Breast epithelium (tissue), 3 donors: Measurements from ENCODE around the gene NPIPB12.
"Not testable (repeated sequence)": the region's sequence is repeated elsewhere in the genome, so short reads cannot be mapped to it uniquely, and the experiment has no call there.

Source experiments
- POLR2A ChIP-seq: fragments of 450-650 bp; IDR thresholded peaks from one replicate; pipeline ENCODE4 v1.6.1; 2016; ENCODE audit warnings: antibody characterized with exemption, mild to moderate bottlenecking, moderate library complexity
- TF ChIP-seq, protein P1 (sequence below), 3 donors: fragments of 450-650 bp; IDR thresholded peaks; one replicate each; pipeline ENCODE4 v1.5.1; 2016 to 2017; ENCODE audit warnings: antibody characterized with exemption in 3 of 3, mild to moderate bottlenecking in 3 of 3, moderate library complexity in 3 of 3

DNA sequence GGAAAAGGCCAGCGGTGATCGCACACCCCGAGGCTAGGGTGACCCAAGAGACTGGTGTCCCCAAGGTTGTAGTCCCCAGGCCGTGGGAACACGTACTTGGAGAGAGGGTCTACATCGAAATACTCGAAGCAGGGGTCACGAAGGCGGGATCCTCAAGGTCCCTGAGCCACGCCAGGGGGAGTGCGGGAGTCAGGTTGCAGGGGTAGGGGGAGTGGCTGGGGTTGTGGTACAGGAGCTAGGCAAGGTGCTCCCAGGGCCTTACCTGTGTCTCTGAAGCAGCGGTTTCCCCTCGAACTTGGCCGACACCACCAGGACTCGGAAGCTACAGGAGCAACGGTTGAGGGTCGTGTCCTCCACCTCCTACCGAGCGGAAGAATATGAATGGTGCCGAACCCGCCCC is 52.5 kb downstream of the NPIPB12 start:
- TF ChIP-seq, protein P1, sequence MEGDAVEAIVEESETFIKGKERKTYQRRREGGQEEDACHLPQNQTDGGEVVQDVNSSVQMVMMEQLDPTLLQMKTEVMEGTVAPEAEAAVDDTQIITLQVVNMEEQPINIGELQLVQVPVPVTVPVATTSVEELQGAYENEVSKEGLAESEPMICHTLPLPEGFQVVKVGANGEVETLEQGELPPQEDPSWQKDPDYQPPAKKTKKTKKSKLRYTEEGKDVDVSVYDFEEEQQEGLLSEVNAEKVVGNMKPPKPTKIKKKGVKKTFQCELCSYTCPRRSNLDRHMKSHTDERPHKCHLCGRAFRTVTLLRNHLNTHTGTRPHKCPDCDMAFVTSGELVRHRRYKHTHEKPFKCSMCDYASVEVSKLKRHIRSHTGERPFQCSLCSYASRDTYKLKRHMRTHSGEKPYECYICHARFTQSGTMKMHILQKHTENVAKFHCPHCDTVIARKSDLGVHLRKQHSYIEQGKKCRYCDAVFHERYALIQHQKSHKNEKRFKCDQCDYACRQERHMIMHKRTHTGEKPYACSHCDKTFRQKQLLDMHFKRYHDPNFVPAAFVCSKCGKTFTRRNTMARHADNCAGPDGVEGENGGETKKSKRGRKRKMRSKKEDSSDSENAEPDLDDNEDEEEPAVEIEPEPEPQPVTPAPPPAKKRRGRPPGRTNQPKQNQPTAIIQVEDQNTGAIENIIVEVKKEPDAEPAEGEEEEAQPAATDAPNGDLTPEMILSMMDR (IDR thresholded peaks at IDR 0.05): not testable (repeated sequence)
- not testable (repeated sequence) for TF ChIP-seq POLR2A
